ENCODE data around the gene GRK2.
A peak's percentile ranks its signal among the peaks of the same experiment; 100 is the strongest.

The GRK2 gene

DNA sequence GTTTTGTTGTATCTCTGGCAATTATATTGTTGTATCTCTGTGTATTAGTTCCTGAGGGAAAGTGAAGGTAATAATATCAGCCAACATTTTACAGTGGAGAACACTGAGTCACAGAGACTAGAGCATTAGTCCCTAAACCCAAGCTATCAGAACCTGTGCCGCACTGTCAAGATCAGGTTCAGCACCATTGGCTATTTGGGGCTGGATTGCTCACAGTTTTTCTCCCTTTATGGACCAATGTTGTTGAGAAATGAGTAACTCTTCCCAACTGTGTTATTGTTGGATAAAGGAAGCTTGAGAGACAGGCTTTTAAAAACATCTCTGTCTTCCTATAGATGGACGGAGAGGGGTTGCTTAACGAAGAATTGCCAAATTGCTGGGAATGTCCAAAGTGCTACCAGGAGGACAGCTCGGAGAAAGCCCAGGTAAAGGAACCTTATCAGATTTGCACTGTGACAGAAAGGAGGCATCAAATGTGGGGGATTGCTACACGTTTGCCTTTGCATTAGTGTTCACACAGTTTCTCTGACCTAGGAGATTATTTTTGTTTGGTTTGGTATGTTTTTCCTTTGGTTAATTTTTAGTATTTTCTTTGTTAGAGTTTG lies 18.2 kb upstream of the GRK2 start:
- no peak overlapping the region for H3K4me3 ChIP-seq (ENCODE audit: low read depth, low read length)

DNA sequence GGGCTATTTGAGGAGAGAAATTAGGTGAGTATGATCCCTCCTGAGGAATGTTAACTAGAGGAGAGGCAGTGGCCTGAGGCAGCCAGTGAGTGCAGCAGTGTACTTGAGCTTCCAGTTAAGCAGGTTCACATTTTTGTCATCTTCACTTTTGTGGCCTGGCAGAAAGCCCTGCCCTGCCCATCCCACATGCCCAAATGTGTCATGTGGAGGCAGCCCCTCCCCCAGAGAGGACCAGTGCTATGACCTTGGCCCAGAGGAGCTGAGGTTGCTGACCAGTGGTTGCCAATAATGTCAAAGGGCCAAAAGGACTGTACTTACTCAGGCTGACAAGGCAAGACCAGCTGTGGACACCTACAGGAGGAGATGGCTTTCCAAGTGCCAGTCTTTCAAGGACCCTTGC lies 17.6 kb upstream of the GRK2 start:
- TF ChIP-seq, protein P1, sequence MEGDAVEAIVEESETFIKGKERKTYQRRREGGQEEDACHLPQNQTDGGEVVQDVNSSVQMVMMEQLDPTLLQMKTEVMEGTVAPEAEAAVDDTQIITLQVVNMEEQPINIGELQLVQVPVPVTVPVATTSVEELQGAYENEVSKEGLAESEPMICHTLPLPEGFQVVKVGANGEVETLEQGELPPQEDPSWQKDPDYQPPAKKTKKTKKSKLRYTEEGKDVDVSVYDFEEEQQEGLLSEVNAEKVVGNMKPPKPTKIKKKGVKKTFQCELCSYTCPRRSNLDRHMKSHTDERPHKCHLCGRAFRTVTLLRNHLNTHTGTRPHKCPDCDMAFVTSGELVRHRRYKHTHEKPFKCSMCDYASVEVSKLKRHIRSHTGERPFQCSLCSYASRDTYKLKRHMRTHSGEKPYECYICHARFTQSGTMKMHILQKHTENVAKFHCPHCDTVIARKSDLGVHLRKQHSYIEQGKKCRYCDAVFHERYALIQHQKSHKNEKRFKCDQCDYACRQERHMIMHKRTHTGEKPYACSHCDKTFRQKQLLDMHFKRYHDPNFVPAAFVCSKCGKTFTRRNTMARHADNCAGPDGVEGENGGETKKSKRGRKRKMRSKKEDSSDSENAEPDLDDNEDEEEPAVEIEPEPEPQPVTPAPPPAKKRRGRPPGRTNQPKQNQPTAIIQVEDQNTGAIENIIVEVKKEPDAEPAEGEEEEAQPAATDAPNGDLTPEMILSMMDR (IDR thresholded peaks at IDR 0.05; ENCODE audit: low read depth, low read length): no peak
- no peak overlapping the region for H3K4me3 ChIP-seq (ENCODE audit: low read depth, low read length)

More for the DNA sequence above, 18.2 kb upstream of the GRK2 start:
- TF ChIP-seq, protein P1 (IDR thresholded peaks at IDR 0.05; ENCODE audit: low read depth, low read length): no peak

DNA sequence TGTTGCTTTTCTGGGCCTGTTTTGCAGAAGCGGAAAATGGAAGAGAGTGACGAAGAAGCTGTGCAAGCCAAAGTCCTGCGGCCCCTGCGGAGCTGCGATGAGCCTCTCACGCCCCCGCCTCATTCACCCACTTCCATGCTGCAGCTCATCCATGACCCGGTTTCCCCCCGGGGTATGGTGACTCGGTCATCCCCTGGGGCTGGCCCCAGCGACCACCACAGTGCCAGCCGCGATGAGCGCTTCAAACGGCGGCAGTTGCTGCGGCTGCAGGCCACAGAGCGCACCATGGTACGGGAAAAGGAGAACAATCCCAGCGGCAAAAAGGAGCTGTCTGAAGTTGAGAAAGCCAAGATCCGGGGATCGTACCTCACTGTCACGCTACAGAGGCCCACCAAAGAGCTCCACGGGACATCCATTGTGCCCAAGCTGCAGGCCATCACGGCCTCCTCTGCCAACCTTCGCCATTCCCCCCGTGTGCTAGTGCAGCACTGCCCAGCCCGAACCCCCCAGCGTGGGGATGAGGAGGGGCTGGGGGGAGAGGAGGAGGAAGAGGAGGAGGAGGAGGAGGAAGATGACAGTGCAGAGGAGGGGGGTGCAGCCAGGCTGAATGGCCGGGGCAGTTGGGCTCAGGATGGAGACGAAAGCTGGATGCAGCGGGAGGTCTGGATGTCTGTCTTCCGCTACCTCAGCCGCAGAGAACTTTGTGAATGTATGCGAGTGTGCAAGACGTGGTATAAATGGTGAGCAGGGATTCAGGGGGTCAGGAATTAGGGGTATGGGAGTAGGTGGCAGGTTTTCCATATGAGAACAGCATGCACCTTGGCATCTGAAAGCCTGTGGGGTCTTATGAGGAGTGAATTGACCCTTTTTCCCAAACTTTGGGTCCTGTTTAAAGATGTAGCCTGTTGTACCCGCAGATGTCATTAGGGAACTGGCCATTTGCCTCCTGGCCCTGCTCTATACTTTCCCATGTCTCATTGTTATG lies 15.9 kb upstream of the GRK2 start:
- H3K4me3 ChIP-seq (ENCODE audit: low read depth, low read length): no peak overlapping the region

DNA sequence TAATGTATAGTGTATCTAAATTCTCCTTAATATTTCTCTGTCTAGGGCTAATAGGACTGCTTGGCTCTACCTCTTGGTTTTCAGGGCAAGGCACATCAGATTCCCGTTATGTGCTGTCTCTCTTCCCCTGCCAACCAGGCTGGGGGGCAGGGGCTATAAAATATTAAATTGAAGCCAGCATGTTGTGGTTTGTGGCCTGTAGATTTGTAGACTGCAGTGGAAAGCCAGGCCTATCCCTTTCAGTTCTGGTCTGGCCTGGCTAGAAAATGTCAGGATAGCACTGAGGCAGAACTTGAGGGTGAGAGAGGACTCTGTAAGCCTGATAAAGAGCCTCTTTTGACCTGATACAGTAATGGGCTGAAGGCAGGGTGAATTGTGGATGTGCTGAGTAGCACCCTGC lies 14.4 kb upstream of the GRK2 start:
- no peak overlapping the region for H3K4me3 ChIP-seq (ENCODE audit: low read depth, low read length)
- TF ChIP-seq, protein P1 (IDR thresholded peaks at IDR 0.05; ENCODE audit: low read depth, low read length): no peak

More for the DNA sequence above, 15.9 kb upstream of the GRK2 start:
- TF ChIP-seq, protein P1 (IDR thresholded peaks at IDR 0.05; ENCODE audit: low read depth, low read length): no peak

DNA sequence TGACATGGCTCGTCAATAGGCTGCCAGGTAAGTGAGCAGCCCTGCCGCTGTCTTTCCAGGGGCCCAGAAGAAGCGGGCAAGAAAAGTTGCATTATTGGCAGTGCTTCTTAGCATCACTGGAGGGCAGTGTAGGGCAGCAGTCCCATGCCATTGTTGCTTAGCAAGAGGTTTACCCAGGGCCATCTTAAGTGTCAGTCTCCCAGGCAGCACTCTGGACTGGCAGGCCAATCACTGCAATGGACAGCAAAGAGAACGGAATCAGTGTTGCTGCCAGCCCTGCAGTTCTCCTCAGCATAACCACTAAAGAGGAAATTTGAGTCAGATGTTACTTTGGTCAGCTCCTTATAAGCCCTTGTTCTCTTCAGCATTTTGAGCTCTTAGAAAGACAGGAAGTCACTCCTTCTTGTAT lies 13.4 kb upstream of the GRK2 start:
- TF ChIP-seq, protein P1 (IDR thresholded peaks at IDR 0.05; ENCODE audit: low read depth, low read length): peak; percentile 26
- no peak overlapping the region for H3K4me3 ChIP-seq (ENCODE audit: low read depth, low read length)

DNA sequence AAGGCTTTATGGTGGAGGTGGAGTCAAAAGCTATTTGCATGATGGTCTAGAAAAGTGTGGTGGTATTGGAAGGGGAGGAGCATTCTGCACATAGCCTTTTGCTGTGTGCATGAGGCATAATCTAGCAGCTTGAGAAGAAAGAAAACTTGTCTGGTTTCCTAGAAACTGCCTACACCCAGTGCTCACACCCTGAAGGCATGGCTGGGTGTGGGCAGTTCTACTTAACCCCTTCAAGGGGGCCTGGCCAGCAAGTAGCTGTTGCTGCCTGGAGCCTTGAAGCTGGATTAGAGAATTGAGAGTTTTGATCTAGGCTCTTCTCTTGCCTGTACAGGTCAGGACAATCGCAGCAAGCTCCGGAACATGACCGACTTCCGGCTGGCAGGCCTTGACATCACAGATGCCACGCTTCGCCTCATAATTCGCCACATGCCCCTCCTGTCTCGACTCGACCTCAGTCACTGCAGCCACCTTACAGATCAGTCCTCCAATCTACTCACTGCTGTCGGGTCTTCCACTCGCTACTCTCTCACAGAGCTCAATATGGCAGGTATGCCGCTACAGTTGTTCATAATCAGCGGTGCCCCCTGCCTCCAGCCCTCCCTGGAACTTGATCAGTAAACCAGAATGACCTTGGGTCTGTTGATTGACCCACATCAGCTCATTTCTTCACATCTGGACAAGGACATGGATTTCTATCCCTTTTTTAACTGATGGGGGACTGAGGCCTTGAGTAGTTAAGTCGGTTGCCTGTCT lies 12.2 kb upstream of the GRK2 start:
- TF ChIP-seq, protein P1 (IDR thresholded peaks at IDR 0.05; ENCODE audit: low read depth, low read length): no peak
- H3K4me3 ChIP-seq (ENCODE audit: low read depth, low read length): no peak overlapping the region
